Memory B cell (primary cell): ENCODE results near the gene WDR7.

Experiments
- ATAC-seq: fragments of 150-1000 bp; cut with Tn5 transposase; 2 replicates; pipeline ENCODE4 v1.10.0; 2021; ENCODE audit warnings: low read depth, mild to moderate bottlenecking, moderate library complexity
- DNase-seq, 2 donors: peaks; one replicate each; pipeline ENCODE4 v3.0.0; 2022; ENCODE audit warnings: low spot score in 2 of 2
- H3K27ac Mint-ChIP-seq: one replicate; pipeline ENCODE4 v1.8.0; 2022; ENCODE audit warnings: mild to moderate bottlenecking, moderate library complexity, mixed read lengths
- H3K27me3 Mint-ChIP-seq: one replicate; pipeline ENCODE4 v1.8.0; 2022; ENCODE audit warnings: mixed read lengths
- H3K36me3 Mint-ChIP-seq: one replicate; pipeline ENCODE4 v1.8.0; 2022; ENCODE audit warnings: mild to moderate bottlenecking, mixed read lengths
- H3K4me1 Mint-ChIP-seq: one replicate; pipeline ENCODE4 v1.8.0; 2022; ENCODE audit warnings: mixed read lengths
- H3K4me3 Mint-ChIP-seq: one replicate; pipeline ENCODE4 v1.8.0; 2022; ENCODE audit warnings: mild to moderate bottlenecking, moderate library complexity, mixed read lengths
- H3K9me3 Mint-ChIP-seq: one replicate; pipeline ENCODE4 v1.8.0; 2022; ENCODE audit warnings: mixed read lengths

WDR7 gene

DNA sequence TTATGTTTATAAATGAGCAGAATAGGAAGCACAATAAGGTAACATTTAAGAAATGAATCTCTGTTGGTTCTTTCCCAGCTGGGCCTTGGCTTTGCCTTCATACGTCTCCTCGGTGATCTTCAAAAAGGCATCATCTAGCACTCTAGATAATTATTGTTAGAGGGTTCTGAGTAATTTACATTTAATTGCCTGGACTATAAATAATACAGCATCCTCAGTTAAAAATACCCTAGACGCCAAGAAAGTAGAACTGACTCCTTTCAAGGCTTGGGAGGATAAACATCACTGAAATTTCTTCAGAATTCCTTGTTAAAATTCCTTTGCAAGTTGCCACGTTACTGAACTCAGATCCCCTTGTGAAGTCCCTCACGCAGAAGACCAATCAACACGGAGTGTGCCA is 296.1 kb downstream of the WDR7 start:
- H3K9me3 Mint-ChIP-seq: no peaks in the 10 kb centered on the region
- no peak overlapping the region for H3K4me3 Mint-ChIP-seq
- H3K27ac Mint-ChIP-seq: no peak overlapping the region
- ATAC-seq: no peak
- no peak for DNase-seq
- no peaks in the 10 kb centered on the region for H3K4me1 Mint-ChIP-seq
- no peaks in the 10 kb centered on the region for H3K27me3 Mint-ChIP-seq
- peaks cover 9% of the 10 kb centered on the region for H3K36me3 Mint-ChIP-seq

GRCh38 chr18:56952026-56952425 is 300.9 kb downstream of the WDR7 start:
- ATAC-seq: no peak
- Mint-ChIP-seq H3K27ac (no peak overlapping the region), H3K36me3 (peaks cover 13% of the 10 kb centered on the region), H3K27me3 (no peaks in the 10 kb centered on the region), H3K4me1 (no peaks in the 10 kb centered on the region), H3K4me3 (no peak overlapping the region), H3K9me3 (no peaks in the 10 kb centered on the region)
- DNase-seq: no peak

DNA sequence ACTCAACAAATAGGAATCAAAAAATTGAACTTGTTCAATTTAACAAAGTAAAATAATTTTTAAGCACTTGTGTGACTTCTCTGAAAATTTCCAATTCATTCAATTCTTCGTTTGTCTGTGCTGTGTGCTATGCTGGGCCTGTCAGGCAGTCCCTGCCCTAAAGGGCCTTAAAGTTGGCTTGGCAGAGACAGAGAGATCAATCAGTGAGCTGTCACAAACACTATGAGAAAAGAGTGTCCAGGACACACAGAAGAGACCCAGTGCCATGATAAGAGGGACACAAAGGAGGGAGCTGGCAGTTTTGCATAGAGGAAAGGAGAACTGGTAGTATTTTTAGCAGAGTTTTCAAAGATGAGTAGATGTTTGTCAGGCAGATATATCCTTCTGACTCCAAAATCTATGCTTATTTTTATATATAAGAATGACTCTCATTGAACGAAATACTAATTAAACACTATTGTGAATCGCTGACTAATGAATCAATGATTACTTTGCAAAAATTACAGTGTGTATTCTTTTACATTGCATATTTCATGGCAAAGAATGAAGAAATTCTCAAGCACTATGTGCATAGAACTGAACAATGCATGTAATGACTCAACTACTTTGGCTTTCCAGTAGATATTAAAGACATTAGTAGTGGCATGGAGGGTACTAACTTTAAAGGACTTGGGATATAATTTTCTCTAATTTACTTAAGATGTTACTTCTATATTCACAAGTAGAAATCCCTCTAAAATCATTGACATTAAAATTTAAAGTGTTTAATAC is 302.5 kb downstream of the WDR7 start:
- H3K4me1 Mint-ChIP-seq: no peaks in the 10 kb centered on the region
- H3K9me3 Mint-ChIP-seq: no peaks in the 10 kb centered on the region
- no peaks in the 10 kb centered on the region for H3K27me3 Mint-ChIP-seq
- H3K27ac Mint-ChIP-seq: no peak overlapping the region
- no peak for ATAC-seq
- H3K4me3 Mint-ChIP-seq: no peak overlapping the region
- no peak for DNase-seq
- H3K36me3 Mint-ChIP-seq: peaks cover 13% of the 10 kb centered on the region

- Mint-ChIP-seq H3K4me1 (no peaks in the 10 kb centered on the region), H3K27ac (no peak overlapping the region), H3K4me3 (no peak overlapping the region), H3K36me3 (peaks cover 13% of the 10 kb centered on the region), H3K27me3 (no peaks in the 10 kb centered on the region), H3K9me3 (no peaks in the 10 kb centered on the region)
- DNase-seq: no peak
- no peak for ATAC-seq
Observed at GRCh38 chr18:56955490-56955889, 304.3 kb downstream of the WDR7 start.

DNA sequence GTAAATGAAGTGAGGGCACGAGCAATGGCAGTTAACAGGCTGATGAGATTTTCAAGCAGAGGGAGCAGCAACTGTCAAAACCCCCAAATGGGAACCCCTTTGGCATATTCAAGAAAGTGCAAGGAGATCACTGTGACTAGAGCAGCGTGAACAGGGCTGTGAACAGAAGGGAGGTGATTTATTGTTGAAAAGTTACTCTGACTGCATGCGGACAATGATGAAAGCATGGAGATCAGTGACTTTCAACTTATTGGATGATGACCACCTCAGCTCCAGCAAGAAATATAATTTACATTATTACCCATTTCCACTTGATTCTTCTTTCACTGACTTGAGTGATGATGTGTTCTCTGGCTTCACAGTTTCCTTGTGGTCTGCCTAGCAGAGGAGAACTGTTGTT is 308.0 kb downstream of the WDR7 start:
- no peak for DNase-seq
- peaks cover 18% of the 10 kb centered on the region for H3K36me3 Mint-ChIP-seq
- no peaks in the 10 kb centered on the region for H3K4me1 Mint-ChIP-seq
- H3K9me3 Mint-ChIP-seq: no peaks in the 10 kb centered on the region
- H3K27ac Mint-ChIP-seq: no peak overlapping the region
- H3K27me3 Mint-ChIP-seq: no peaks in the 10 kb centered on the region
- no peak for ATAC-seq
- no peak overlapping the region for H3K4me3 Mint-ChIP-seq

GRCh38 chr18:56962322-56962721 is 311.2 kb downstream of the WDR7 start:
- no peak overlapping the region for H3K27ac Mint-ChIP-seq
- H3K9me3 Mint-ChIP-seq: no peaks in the 10 kb centered on the region
- no peak for ATAC-seq
- no peak for DNase-seq
- H3K27me3 Mint-ChIP-seq: no peaks in the 10 kb centered on the region
- H3K4me1 Mint-ChIP-seq: no peaks in the 10 kb centered on the region
- no peak overlapping the region for H3K4me3 Mint-ChIP-seq
- peaks cover 24% of the 10 kb centered on the region for H3K36me3 Mint-ChIP-seq

GRCh38 chr18:56967035-56967434 is 315.9 kb downstream of the WDR7 start:
- Mint-ChIP-seq H3K27ac (no peak overlapping the region), H3K36me3 (peaks cover 30% of the 10 kb centered on the region), H3K4me1 (no peaks in the 10 kb centered on the region), H3K4me3 (no peak overlapping the region), H3K9me3 (no peaks in the 10 kb centered on the region), H3K27me3 (no peaks in the 10 kb centered on the region)
- ATAC-seq (no peak), DNase-seq (no peak)

DNA sequence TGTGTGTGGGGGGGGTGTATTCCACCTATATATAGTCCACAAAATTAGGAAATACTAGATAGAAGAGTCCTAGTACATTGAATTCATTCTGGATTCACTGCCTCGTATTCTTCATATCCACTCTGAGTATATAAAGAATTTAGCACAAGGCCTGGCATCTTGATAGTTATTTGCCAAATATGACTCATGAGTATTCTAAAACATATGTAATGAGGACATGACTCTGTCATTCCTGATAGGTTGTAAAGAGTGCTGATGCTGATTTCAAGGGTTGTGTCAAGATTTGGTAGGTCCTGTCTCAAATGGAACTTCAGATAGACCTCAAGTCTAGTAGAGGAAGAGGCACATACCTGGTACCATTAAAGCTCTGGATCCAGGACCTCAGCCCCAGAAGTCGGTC is 322.3 kb downstream of the WDR7 start:
- no peak for DNase-seq
- Mint-ChIP-seq H3K27me3 (no peaks in the 10 kb centered on the region), H3K4me1 (no peaks in the 10 kb centered on the region), H3K36me3 (peaks cover 26% of the 10 kb centered on the region), H3K4me3 (no peak overlapping the region), H3K27ac (no peak overlapping the region), H3K9me3 (no peaks in the 10 kb centered on the region)
- ATAC-seq: no peak

GRCh38 chr18:56974141-56974540 is 323.0 kb downstream of the WDR7 start:
- Mint-ChIP-seq H3K4me3 (no peak overlapping the region), H3K27ac (no peak overlapping the region), H3K4me1 (no peaks in the 10 kb centered on the region), H3K9me3 (no peaks in the 10 kb centered on the region), H3K36me3 (peaks cover 26% of the 10 kb centered on the region), H3K27me3 (no peaks in the 10 kb centered on the region)
- ATAC-seq: no peak
- no peak for DNase-seq

- DNase-seq (no peak), ATAC-seq (no peak)
- H3K4me1 Mint-ChIP-seq: no peaks in the 10 kb centered on the region
- H3K27me3 Mint-ChIP-seq: no peaks in the 10 kb centered on the region
- no peak overlapping the region for H3K27ac Mint-ChIP-seq
- H3K9me3 Mint-ChIP-seq: no peaks in the 10 kb centered on the region
- H3K4me3 Mint-ChIP-seq: no peak overlapping the region
- H3K36me3 Mint-ChIP-seq: peaks cover 24% of the 10 kb centered on the region
Observed at GRCh38 chr18:56975276-56975675, 324.1 kb downstream of the WDR7 start.

- Mint-ChIP-seq H3K27ac (no peak overlapping the region), H3K4me3 (no peak overlapping the region), H3K36me3 (peaks cover 21% of the 10 kb centered on the region), H3K27me3 (no peaks in the 10 kb centered on the region), H3K4me1 (peaks cover 8% of the 10 kb centered on the region), H3K9me3 (no peaks in the 10 kb centered on the region)
- no peak for ATAC-seq
- no peak for DNase-seq
Observed at GRCh38 chr18:56977309-56977708, 326.1 kb downstream of the WDR7 start.

DNA sequence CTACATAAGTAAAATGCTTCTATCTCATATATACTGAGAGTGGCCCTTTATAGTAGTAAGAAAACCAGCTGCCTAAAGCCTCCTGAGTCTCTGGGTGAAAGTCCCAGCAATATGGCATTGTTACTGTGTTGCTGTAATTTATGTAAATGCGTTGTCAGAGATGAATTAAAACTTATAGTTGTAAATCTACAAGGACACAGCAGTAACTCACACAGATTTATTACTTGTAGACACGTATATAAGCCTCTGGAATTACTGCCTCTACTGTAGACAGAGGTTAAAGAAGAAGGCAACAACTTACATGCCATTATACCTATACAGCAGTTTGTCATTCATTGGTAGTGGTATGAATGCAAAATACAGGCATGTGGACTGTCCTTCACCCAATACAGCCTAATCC is 326.6 kb downstream of the WDR7 start:
- ATAC-seq (no peak), DNase-seq (no peak)
- no peaks in the 10 kb centered on the region for H3K9me3 Mint-ChIP-seq
- peaks cover 20% of the 10 kb centered on the region for H3K36me3 Mint-ChIP-seq
- peaks cover 9% of the 10 kb centered on the region for H3K4me1 Mint-ChIP-seq
- no peak overlapping the region for H3K27ac Mint-ChIP-seq
- no peak overlapping the region for H3K4me3 Mint-ChIP-seq
- no peaks in the 10 kb centered on the region for H3K27me3 Mint-ChIP-seq

DNA sequence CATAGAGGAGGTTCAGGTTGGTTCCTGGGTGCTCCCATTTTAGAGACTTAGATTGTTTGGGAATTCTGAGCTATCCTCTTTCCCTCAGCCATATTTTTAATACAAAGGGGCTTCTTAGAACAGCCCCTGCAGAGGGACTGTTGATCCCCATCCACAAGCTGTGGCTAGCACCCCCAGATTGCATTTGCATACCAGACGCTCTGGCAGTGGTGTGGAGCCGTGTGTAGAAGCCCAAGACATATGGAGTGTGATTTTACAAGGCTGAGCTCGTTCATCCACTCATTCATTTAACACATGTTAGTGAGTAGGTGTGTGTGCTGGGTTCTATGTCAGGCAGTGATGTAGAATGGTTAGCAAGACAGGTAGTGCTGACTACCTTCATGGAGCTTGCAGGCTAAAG is 329.0 kb downstream of the WDR7 start:
- no peaks in the 10 kb centered on the region for H3K9me3 Mint-ChIP-seq
- H3K4me3 Mint-ChIP-seq: no peak overlapping the region
- H3K27me3 Mint-ChIP-seq: no peaks in the 10 kb centered on the region
- no peak for DNase-seq
- no peak for ATAC-seq
- peaks cover 10% of the 10 kb centered on the region for H3K4me1 Mint-ChIP-seq
- no peak overlapping the region for H3K27ac Mint-ChIP-seq
- H3K36me3 Mint-ChIP-seq: peaks cover 12% of the 10 kb centered on the region

GRCh38 chr18:56982766-56983165 is 331.6 kb downstream of the WDR7 start:
- Mint-ChIP-seq H3K27me3 (no peaks in the 10 kb centered on the region), H3K27ac (no peak overlapping the region), H3K36me3 (peaks cover 8% of the 10 kb centered on the region), H3K4me1 (peaks cover 10% of the 10 kb centered on the region), H3K9me3 (no peaks in the 10 kb centered on the region), H3K4me3 (no peak overlapping the region)
- DNase-seq: no peak
- no peak for ATAC-seq

GRCh38 chr18:56983275-56983992 is 332.3 kb downstream of the WDR7 start:
- H3K27me3 Mint-ChIP-seq: no peaks in the 10 kb centered on the region
- no peaks in the 10 kb centered on the region for H3K9me3 Mint-ChIP-seq

More at GRCh38 chr18:56983275-56983992, 332.3 kb downstream of the WDR7 start:
- Mint-ChIP-seq H3K27ac (no peak overlapping the region), H3K36me3 (peaks cover 6% of the 10 kb centered on the region), H3K4me3 (no peak overlapping the region), H3K4me1 (peaks cover 10% of the 10 kb centered on the region)
- ATAC-seq (no peak), DNase-seq (no peak)
